H1 (cell line): ENCODE results near the gene SIK3. TPM values are rescaled to one million over a fixed set of nuclear protein-coding genes. Genes with fewer than 3 reads are reported as not detected.
A peak's percentile ranks its signal among the peaks of the same experiment; 100 is the strongest.

Experiments used
- CTCF ChIA-PET: fragments of 300-600 bp; sonication (Branson Sonifier 250); formaldehyde crosslinking; loops from one replicate; lab custom pipeline; 2021; ENCODE audit not compliant: partially characterized antibody; lab: Charles Lee
- POLR2A ChIA-PET: fragments of 300-600 bp; sonication (Branson Sonifier 250); formaldehyde crosslinking; loops from one replicate; lab custom pipeline; 2021; ENCODE audit warnings: inconsistent platforms; ENCODE audit not compliant: partially characterized antibody; lab: Charles Lee
- DNase-seq, 2 experiments: peaks; one replicate each; pipeline versions ENCODE4 v3.0.0 to v3.0.0-alpha.2; 2010 to 2022; ENCODE audit warnings: low spot score in 2 of 2, low read depth in 1 of 2, mixed read lengths in 1 of 2
- FAIRE-seq: peaks from 2 replicates; lab custom pipeline; 2011; peaks lifted over from hg19 to GRCh38; lab: Jason Lieb, UNC
- H2AFZ ChIP-seq: 2 replicates; pipeline ENCODE4 v1.8.1; 2012; ENCODE audit warnings: low read length, inconsistent platforms
- H2AK5ac ChIP-seq: 2 replicates; pipeline ENCODE4 v1.6.1; 2013; ENCODE audit warnings: low read depth, low read length
- H2BK120ac ChIP-seq: replicated peaks from 2 replicates; pipeline ENCODE3; 2013; ENCODE audit warnings: low read depth, low read length, inconsistent platforms
- H2BK12ac ChIP-seq: 2 replicates; pipeline ENCODE4 v1.6.1; 2013; ENCODE audit warnings: low read depth, low read length
- H2BK15ac ChIP-seq: 2 replicates; pipeline ENCODE4 v1.6.1; 2013; ENCODE audit warnings: low read length
- H2BK20ac ChIP-seq: 2 replicates; pipeline ENCODE4 v1.6.1; 2013; ENCODE audit warnings: low read length
- H2BK5ac ChIP-seq: 2 replicates; pipeline ENCODE4 v1.6.1; 2013; ENCODE audit warnings: low read depth, low read length
- H3K14ac ChIP-seq: 2 replicates; pipeline ENCODE4 v1.6.1; 2013; ENCODE audit warnings: inconsistent platforms; ENCODE audit not compliant: insufficient read length
- H3K18ac ChIP-seq: 2 replicates; pipeline ENCODE4 v1.6.1; 2013; ENCODE audit warnings: low read length; ENCODE audit errors: extremely low read depth
- H3K23ac ChIP-seq: 2 replicates; pipeline ENCODE4 v1.6.1; 2013; ENCODE audit warnings: inconsistent platforms; ENCODE audit not compliant: insufficient read length
- H3K23me2 ChIP-seq: 2 replicates; pipeline ENCODE4 v1.6.1; 2013; ENCODE audit warnings: low read depth, low read length
- H3K27ac ChIP-seq: 2 replicates; pipeline ENCODE4 v1.6.1; 2011; ENCODE audit warnings: low read depth, low read length, inconsistent platforms
- H3K27me3 ChIP-seq, 4 experiments: replicated peaks in 1 of 4; 1 replicate in 1 of 4; 2 replicates in 3 of 4; pipeline versions ENCODE4 v1.6.1 to v1.8.1; 2011 to 2013; ENCODE audit warnings: low read length in 3 of 4, mild to moderate bottlenecking in 3 of 4, inconsistent platforms in 2 of 4, mixed read lengths in 2 of 4, moderate library complexity in 1 of 4; ENCODE audit not compliant: control insufficient read depth in 3 of 4, insufficient read depth in 3 of 4; ENCODE audit errors: extremely low read depth in 1 of 4
- H3K36me3 ChIP-seq, 4 experiments: 2 replicates each; pipeline versions ENCODE4 v1.6.1 to v1.8.1; 2011 to 2013; ENCODE audit warnings: mild to moderate bottlenecking in 4 of 4, low read length in 3 of 4, moderate library complexity in 2 of 4, control low read depth in 1 of 4, inconsistent platforms in 1 of 4; ENCODE audit not compliant: insufficient read depth in 4 of 4, control insufficient read depth in 2 of 4
- H3K4ac ChIP-seq: replicated peaks from 2 replicates; pipeline ENCODE3; 2013; ENCODE audit warnings: low read length, low read depth, mixed read lengths, inconsistent platforms; ENCODE audit not compliant: insufficient read length
- H3K4me1 ChIP-seq, 4 experiments: replicated peaks in 1 of 4; 1 replicate in 1 of 4; 2 replicates in 3 of 4; pipeline versions ENCODE4 v1.6.1 to v1.8.1; 2011 to 2013; ENCODE audit warnings: low read length in 3 of 4, inconsistent platforms in 2 of 4, mixed read lengths in 1 of 4; ENCODE audit not compliant: insufficient read depth in 4 of 4, control insufficient read depth in 3 of 4
- H3K4me2 ChIP-seq, 2 experiments: 2 replicates each; pipeline versions ENCODE4 v1.6.1 to v1.8.1; 2011 to 2013; ENCODE audit warnings: low read depth in 2 of 2, low read length in 2 of 2, control low read depth in 1 of 2, inconsistent platforms in 1 of 2, mild to moderate bottlenecking in 1 of 2; ENCODE audit not compliant: insufficient read depth in 1 of 2
- H3K4me3 ChIP-seq, 4 experiments: fragments of 200-600, 300-600 bp in 1 of 4; sonication (generic), shearing (Covaris generic), sonication (Bioruptor Twin) in 1 of 4; 2 replicates each; pipeline versions ENCODE4 v1.5.1 to v1.8.1; 2011 to 2016; ENCODE audit warnings: low read length in 4 of 4, low read depth in 3 of 4, control low read depth in 2 of 4, inconsistent platforms in 2 of 4, mild to moderate bottlenecking in 2 of 4, mixed read lengths in 1 of 4, moderate library complexity in 1 of 4; ENCODE audit not compliant: insufficient read depth in 2 of 4; ENCODE audit errors: extremely low read depth in 1 of 4
- H3K56ac ChIP-seq: replicated peaks from 2 replicates; pipeline ENCODE3; 2013; ENCODE audit warnings: low read depth, mild to moderate bottlenecking, mixed read lengths, low read length, inconsistent platforms; ENCODE audit not compliant: insufficient read length
- H3K79me1 ChIP-seq: 2 replicates; pipeline ENCODE4 v1.6.1; 2013; ENCODE audit warnings: low read depth, low read length, control low read depth
- H3K79me2 ChIP-seq, 2 experiments: 2 replicates each; pipeline versions ENCODE4 v1.6.1 to v1.8.1; 2012 to 2013; ENCODE audit warnings: low read length in 2 of 2, mild to moderate bottlenecking in 2 of 2, inconsistent platforms in 1 of 2; ENCODE audit not compliant: insufficient read depth in 2 of 2, control insufficient read depth in 1 of 2
- H3K9ac ChIP-seq, 4 experiments: replicated peaks in 1 of 4; 1 replicate in 1 of 4; 2 replicates in 3 of 4; pipeline versions ENCODE4 v1.6.1 to v1.8.1; 2011 to 2013; ENCODE audit warnings: low read depth in 3 of 4, low read length in 3 of 4, control low read depth in 2 of 4, mild to moderate bottlenecking in 2 of 4, moderate library complexity in 2 of 4, inconsistent platforms in 1 of 4; ENCODE audit errors: extremely low read depth in 1 of 4
- H3K9me3 ChIP-seq, 2 experiments: 2 replicates each; pipeline versions ENCODE4 v1.6.1 to v1.8.1; 2012 to 2013; ENCODE audit warnings: mild to moderate bottlenecking in 2 of 2, moderate library complexity in 2 of 2, control low read depth in 1 of 2, inconsistent platforms in 1 of 2, low read depth in 1 of 2, low read length in 1 of 2, mixed read lengths in 1 of 2; ENCODE audit not compliant: insufficient read depth in 2 of 2
- H4K20me1 ChIP-seq, 2 experiments: replicated peaks in 1 of 2; 2 replicates each; pipeline versions ENCODE3 to v1.8.1; 2011 to 2013; ENCODE audit warnings: inconsistent platforms in 2 of 2, low read length in 2 of 2, mild to moderate bottlenecking in 1 of 2; ENCODE audit not compliant: insufficient read depth in 2 of 2, control insufficient read depth in 1 of 2
- H4K5ac ChIP-seq: 2 replicates; pipeline ENCODE4 v1.6.1; 2013; ENCODE audit warnings: low read length, low read depth, mixed read lengths, inconsistent platforms; ENCODE audit not compliant: insufficient read length
- H4K8ac ChIP-seq: 2 replicates; pipeline ENCODE4 v1.8.0; 2013; ENCODE audit warnings: mild to moderate bottlenecking, moderate library complexity, low read length, inconsistent platforms; ENCODE audit not compliant: insufficient read depth; ENCODE audit errors: extremely low read depth
- H4K91ac ChIP-seq: replicated peaks from 2 replicates; pipeline ENCODE3; 2013; ENCODE audit warnings: low read length, mixed read lengths, inconsistent platforms; ENCODE audit not compliant: insufficient read length
- EGR1 ChIP-seq: IDR thresholded peaks from 2 replicates; pipeline ENCODE4 v1.6.1; 2011; ENCODE audit warnings: low read depth, low read length, borderline replicate concordance
- FOSL1 ChIP-seq: IDR thresholded peaks from 2 replicates; pipeline ENCODE4 v1.6.1; 2011; ENCODE audit warnings: mild to moderate bottlenecking, low read depth, low read length, moderate library complexity; ENCODE audit not compliant: insufficient read depth
- KDM1A ChIP-seq: fragments of 200-600, 300-600 bp; sonication (generic); IDR thresholded peaks from 2 replicates; pipeline ENCODE4 v1.7.1; 2016; ENCODE audit warnings: mild to moderate bottlenecking, low read length, borderline replicate concordance
- KDM4A ChIP-seq: IDR thresholded peaks from one replicate; pipeline ENCODE4 v1.7.1; 2012; ENCODE audit warnings: low read depth, mild to moderate bottlenecking, moderate library complexity, low read length, inconsistent platforms; ENCODE audit not compliant: severe bottlenecking
- RNF2 ChIP-seq: fragments of 200-900, 300-1000 bp; sonication (generic); IDR thresholded peaks from 2 replicates; pipeline ENCODE4 v1.7.1; 2016; ENCODE audit warnings: borderline replicate concordance, low read depth, mild to moderate bottlenecking, antibody characterized with exemption, low read length; ENCODE audit not compliant: poor library complexity, severe bottlenecking; ENCODE audit errors: missing control alignments
- RXRA ChIP-seq: IDR thresholded peaks from 2 replicates; pipeline ENCODE4 v1.6.1; 2011; ENCODE audit warnings: low read depth, mild to moderate bottlenecking, low read length, moderate library complexity; ENCODE audit not compliant: insufficient read depth
- USF2 ChIP-seq: IDR thresholded peaks from 2 replicates; pipeline ENCODE4 v1.6.1; 2011; ENCODE audit warnings: low read length, improper control_type of control experiment
- WGBS, 2 experiments: shearing (Covaris generic) in 1 of 2; methylation state at CpG; one replicate each; pipeline versions ENCODE4 v1.1.6 to v1.1.7; 2013 to 2015; ENCODE audit warnings: low lambda C conversion rate in 2 of 2, mixed read lengths in 2 of 2, inconsistent platforms in 1 of 2, low coverage in 1 of 2, missing lambda C conversion rate in 1 of 2; ENCODE audit not compliant: insufficient replicate concordance in 2 of 2, insufficient coverage in 1 of 2, insufficient read length in 1 of 2; ENCODE audit errors: extremely low coverage in 1 of 2, missing lambda C conversion rate in 1 of 2; 5-methylcytosine and 5-hydroxymethylcytosine counted together
- polyA plus RNA-seq, 7 experiments: library from polyadenylated mRNA; depleted of rRNA in 3 of 7; stranded (reverse) in 5 of 7; unstranded in 2 of 7; fragments of >200 nt in 5 of 7; fragments of 200-250 nt in 2 of 7; gene quantifications; 1 replicate in 5 of 7; 2 replicates in 1 of 7; 4 replicates in 1 of 7; pipeline versions ENCODE4 v1.2.1 to v1.2.3, GENCODE V29; 2011 to 2013; ENCODE audit warnings: missing spikeins in 2 of 7, mixed read lengths in 2 of 7
- total RNA-seq: library from RNA; stranded (reverse); fragmentation: NEBNext Ultra II Directional; extraction: Animal tissue kit (Norgen Biotek cat#: 25700); gene quantifications from 2 replicates; pipeline ENCODE4 v1.2.1, GENCODE V29; 2021
- TF ChIP-seq, protein P1 (sequence below), 3 experiments: IDR thresholded peaks; 1 replicate in 2 of 3; 2 replicates in 1 of 3; pipeline versions ENCODE4 v1.5.1 to v1.6.1; 2011; ENCODE audit warnings: low read length in 3 of 3, mild to moderate bottlenecking in 3 of 3, inconsistent platforms in 2 of 3, low read depth in 1 of 3, moderate library complexity in 1 of 3; ENCODE audit not compliant: insufficient read depth in 1 of 3; ENCODE audit errors: control extremely low read depth in 1 of 3

SIK3 gene
- total and polyA plus RNA-seq, 2 of the 8 experiments (the other 6 are each of a cell fraction or from before 2014, with no cell fraction given): 19.9 to 32.1 TPM

GRCh38 chr11:116993599-116993998, 104.6 kb downstream of the SIK3 start:
- H3K27ac ChIP-seq: peak overlapping the region; percentile 66; the same call in 1 of the 2 replicates
- H2BK20ac ChIP-seq: no peak overlapping the region
- H3K9me3 ChIP-seq: no peaks in the 10 kb centered on the region
- peak overlapping the region; percentile 25; the same call in 1 of the 2 replicates for H2AK5ac ChIP-seq
- H4K5ac ChIP-seq: no peak overlapping the region
- H4K20me1 ChIP-seq: peaks cover 11 to 15% of the 10 kb centered on the region in 2 experiments
- FAIRE-seq: peak; percentile 70
- H3K4me2 ChIP-seq: peak overlapping the region in 1 of 2 experiments; percentile 15; a peak in 1 of 4 replicates
- no peak overlapping the region for H3K56ac ChIP-seq
- no peak overlapping the region for H2BK15ac ChIP-seq
- DNase-seq: no peak
- H3K23ac ChIP-seq: no peak overlapping the region
- no peak overlapping the region for H3K4me3 ChIP-seq
- peaks cover 0 to 75% of the 10 kb centered on the region in 2 experiments; a peak in 2 of 4 replicates for H3K79me2 ChIP-seq
- peak overlapping the region; percentile 72; the same call in 1 of the 2 replicates for H2BK5ac ChIP-seq
- H3K36me3 ChIP-seq: no peaks in the 10 kb centered on the region
- H4K91ac ChIP-seq: no peak overlapping the region
- peak overlapping the region in 1 of 4 experiments; percentile 12; a peak in 2 of 7 replicates for H3K9ac ChIP-seq
- H3K79me1 ChIP-seq: peaks cover 3% of the 10 kb centered on the region
- H3K4me1 ChIP-seq: peaks cover 0 to 9% (median 5%) of the 10 kb centered on the region in 4 experiments; a peak in 5 of 7 replicates
- H3K23me2 ChIP-seq: no peaks in the 10 kb centered on the region
- H2BK120ac ChIP-seq: no peak overlapping the region
- WGBS, 2 experiments: 82% methylated on average over 6 of the region's 6 CpGs; no CpG with 5 or more reads in 1 of the 2 experiments
- ChIA-PET POLR2A (interaction anchor here (0.9 to 1.1 kb wide), 2 partner anchors 9 to 73 kb away, joined by 3 read pairs; no protein-coding TSS in a partner anchor), CTCF (interaction anchor here (0.6 to 2.4 kb wide), 4 partner anchors 9 to 59 kb away, joined by 3 to 8 read pairs (median 6); no protein-coding TSS in a partner anchor)
- no peak overlapping the region for H2AFZ ChIP-seq
- H4K8ac ChIP-seq: no peak overlapping the region
- H3K14ac ChIP-seq: no peak overlapping the region
- peak overlapping the region; percentile 64; the same call in 1 of the 2 replicates for H2BK12ac ChIP-seq
- H3K4ac ChIP-seq: no peak overlapping the region
- no peak overlapping the region for H3K18ac ChIP-seq
- H3K27me3 ChIP-seq: no peaks in the 10 kb centered on the region
- no peak for TF ChIP-seq USF2
- TF ChIP-seq RNF2: no peak
- no peak for TF ChIP-seq RXRA
- TF ChIP-seq KDM4A: no peak
- no peak for TF ChIP-seq EGR1
- TF ChIP-seq KDM1A: no peak
- no peak for TF ChIP-seq FOSL1
- TF ChIP-seq, protein P1, sequence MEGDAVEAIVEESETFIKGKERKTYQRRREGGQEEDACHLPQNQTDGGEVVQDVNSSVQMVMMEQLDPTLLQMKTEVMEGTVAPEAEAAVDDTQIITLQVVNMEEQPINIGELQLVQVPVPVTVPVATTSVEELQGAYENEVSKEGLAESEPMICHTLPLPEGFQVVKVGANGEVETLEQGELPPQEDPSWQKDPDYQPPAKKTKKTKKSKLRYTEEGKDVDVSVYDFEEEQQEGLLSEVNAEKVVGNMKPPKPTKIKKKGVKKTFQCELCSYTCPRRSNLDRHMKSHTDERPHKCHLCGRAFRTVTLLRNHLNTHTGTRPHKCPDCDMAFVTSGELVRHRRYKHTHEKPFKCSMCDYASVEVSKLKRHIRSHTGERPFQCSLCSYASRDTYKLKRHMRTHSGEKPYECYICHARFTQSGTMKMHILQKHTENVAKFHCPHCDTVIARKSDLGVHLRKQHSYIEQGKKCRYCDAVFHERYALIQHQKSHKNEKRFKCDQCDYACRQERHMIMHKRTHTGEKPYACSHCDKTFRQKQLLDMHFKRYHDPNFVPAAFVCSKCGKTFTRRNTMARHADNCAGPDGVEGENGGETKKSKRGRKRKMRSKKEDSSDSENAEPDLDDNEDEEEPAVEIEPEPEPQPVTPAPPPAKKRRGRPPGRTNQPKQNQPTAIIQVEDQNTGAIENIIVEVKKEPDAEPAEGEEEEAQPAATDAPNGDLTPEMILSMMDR (IDR thresholded peaks at IDR 0.05; ENCODE audit: control extremely low read depth in 1 of 3, insufficient read depth in 1 of 3, low read depth in 1 of 3, low read length in 3 of 3): no peak
